ENCODE data around the gene MAST2.
A peak's percentile ranks its signal among the peaks of the same experiment; 100 is the strongest.

DNA sequence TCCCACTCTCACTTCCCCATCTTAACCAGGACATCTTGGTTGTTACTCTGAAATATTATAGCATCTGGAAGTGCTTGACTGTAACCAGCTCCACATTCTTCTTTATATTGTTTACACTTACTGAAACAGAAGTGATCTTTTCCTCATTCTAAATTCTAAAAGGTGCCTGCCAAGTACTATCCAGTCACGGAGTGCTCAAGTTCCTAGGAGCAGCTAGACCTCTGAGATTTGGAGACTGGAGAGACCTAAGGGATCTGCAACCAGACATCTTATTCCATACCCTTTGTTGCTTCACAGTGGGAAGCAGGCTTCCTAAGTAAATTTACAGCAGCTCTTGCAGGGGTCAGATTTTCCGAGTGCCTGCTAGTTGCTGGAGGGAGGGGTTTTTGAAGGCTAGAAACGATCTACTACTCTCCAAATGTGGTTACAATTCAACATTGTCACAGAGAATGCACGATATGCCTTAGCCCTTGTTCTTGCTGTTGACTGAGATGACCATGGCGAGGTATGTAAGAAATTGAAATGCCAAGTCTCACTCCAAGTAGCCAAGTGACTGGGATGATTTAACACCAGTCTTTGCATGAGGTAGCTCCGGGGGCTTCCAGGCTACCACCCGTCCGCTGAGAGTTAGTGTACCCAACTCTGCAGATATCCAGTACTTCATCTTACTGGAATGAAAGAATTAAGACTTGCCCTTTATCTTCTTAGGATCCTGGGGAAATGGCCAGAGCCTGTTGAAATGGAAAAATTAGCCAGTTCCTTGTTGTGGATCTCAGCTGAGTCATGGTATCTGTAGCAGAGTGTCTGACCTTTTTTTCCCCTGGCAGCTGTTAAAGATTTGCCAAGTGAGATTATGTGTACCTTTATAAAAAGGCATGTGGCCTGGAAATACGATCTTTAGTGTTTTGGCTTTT, 150.8 kb downstream of the MAST2 start:
- TF ChIP-seq, protein P1, sequence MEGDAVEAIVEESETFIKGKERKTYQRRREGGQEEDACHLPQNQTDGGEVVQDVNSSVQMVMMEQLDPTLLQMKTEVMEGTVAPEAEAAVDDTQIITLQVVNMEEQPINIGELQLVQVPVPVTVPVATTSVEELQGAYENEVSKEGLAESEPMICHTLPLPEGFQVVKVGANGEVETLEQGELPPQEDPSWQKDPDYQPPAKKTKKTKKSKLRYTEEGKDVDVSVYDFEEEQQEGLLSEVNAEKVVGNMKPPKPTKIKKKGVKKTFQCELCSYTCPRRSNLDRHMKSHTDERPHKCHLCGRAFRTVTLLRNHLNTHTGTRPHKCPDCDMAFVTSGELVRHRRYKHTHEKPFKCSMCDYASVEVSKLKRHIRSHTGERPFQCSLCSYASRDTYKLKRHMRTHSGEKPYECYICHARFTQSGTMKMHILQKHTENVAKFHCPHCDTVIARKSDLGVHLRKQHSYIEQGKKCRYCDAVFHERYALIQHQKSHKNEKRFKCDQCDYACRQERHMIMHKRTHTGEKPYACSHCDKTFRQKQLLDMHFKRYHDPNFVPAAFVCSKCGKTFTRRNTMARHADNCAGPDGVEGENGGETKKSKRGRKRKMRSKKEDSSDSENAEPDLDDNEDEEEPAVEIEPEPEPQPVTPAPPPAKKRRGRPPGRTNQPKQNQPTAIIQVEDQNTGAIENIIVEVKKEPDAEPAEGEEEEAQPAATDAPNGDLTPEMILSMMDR (IDR thresholded peaks at IDR 0.05; ENCODE audit: extremely low read depth in 1 of 2, insufficient read depth in 1 of 2, low read depth in 1 of 2, low read length in 2 of 2): no peak
- TF ChIP-seq POLR2A (IDR thresholded peaks at IDR 0.05; ENCODE audit: low read depth, low read length) (no peak), EZH2 (IDR thresholded peaks at IDR 0.05; ENCODE audit: borderline replicate concordance, low read depth, low read length, severe bottlenecking) (no peak), POLR2AphosphoS5 (IDR thresholded peaks at IDR 0.05; ENCODE audit: insufficient read depth, low read depth, low read length) (no peak), JUN (IDR thresholded peaks at IDR 0.05; ENCODE audit: borderline replicate concordance, insufficient read depth, insufficient read length, low read depth) (no peak), MYC (IDR thresholded peaks at IDR 0.05; ENCODE audit: low read depth, low read length) (no peak), FOS (IDR thresholded peaks at IDR 0.05; ENCODE audit: borderline replicate concordance, insufficient read depth, low read length) (peak; percentile 39)

All from endothelial cell of umbilical vein (primary cell).